Breast epithelium (tissue), 3 donors: Measurements from ENCODE around the gene RNF6.

Experiments used
- CTCF ChIP-seq, 3 donors: fragments of 450-650 bp; IDR thresholded peaks; one replicate each; pipeline ENCODE4 v1.5.1; 2016 to 2017; ENCODE audit warnings: antibody characterized with exemption in 3 of 3, mild to moderate bottlenecking in 3 of 3, moderate library complexity in 3 of 3
- POLR2A ChIP-seq: fragments of 450-650 bp; IDR thresholded peaks from one replicate; pipeline ENCODE4 v1.6.1; 2016; ENCODE audit warnings: antibody characterized with exemption, mild to moderate bottlenecking, moderate library complexity
- POLR2AphosphoS5 ChIP-seq, 3 donors: sonication (generic); formaldehyde crosslinking; IDR thresholded peaks; one replicate each; pipeline ENCODE4 v1.6.1; 2017; ENCODE audit warnings: antibody characterized with exemption in 3 of 3

- TF ChIP-seq POLR2A (no peak), CTCF (IDR thresholded peaks at IDR 0.05) (no peak), POLR2AphosphoS5 (IDR thresholded peaks at IDR 0.05) (no peak)
These were observed 27.4 kb upstream of the RNF6 start for GRCh38 chr13:26249551-26249950.
